ENCODE results near the gene DCTPP1.
"Not testable (repeated sequence)": the region's sequence is repeated elsewhere in the genome, so short reads cannot be mapped to it uniquely, and the experiment has no call there.

Gene DCTPP1

DNA sequence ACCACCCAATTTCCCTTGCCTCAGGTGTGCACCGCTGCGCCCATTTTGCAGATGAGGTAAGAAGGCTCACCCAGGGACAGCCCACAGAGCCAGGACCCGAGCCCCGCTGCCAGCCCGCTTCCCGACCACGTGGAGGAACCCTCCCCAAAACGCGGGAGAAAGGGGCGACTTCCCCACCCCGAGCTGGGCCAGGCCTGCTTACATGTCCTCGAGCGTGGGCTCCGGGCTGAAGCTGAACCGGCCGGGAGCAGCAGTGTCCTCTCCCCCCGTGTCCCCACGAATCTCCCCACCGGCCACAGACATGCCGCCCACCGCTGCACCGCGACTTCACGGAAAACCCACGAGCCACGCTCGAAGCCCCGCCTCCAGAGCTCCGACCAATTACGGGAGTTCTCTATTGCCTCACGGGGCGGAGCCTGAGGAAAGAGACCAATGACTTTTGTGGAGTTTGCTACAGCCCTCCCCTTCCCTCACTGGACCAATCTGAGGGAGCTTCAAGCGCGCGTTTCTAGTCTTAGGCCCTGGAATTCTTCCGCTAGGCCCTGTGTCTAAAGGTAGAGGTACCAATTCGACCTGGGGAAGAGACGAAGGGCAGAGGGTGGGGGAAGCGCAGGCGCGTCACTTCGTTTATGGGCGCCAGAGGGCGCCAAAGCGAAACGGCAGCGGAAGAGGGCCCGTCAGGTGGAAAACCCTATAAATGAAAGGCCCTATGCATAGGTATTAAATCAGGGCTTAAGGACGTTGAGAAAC lies at the start of gene DCTPP1:
TSS of gene DCTPP1 (minus strand) at position 353 of the 750 bp plus-strand sequence. CDS start at position 303, 50 bp downstream.
- peak; percentile 96 for DNase-seq
- peak; percentile 98 for ATAC-seq

DNA sequence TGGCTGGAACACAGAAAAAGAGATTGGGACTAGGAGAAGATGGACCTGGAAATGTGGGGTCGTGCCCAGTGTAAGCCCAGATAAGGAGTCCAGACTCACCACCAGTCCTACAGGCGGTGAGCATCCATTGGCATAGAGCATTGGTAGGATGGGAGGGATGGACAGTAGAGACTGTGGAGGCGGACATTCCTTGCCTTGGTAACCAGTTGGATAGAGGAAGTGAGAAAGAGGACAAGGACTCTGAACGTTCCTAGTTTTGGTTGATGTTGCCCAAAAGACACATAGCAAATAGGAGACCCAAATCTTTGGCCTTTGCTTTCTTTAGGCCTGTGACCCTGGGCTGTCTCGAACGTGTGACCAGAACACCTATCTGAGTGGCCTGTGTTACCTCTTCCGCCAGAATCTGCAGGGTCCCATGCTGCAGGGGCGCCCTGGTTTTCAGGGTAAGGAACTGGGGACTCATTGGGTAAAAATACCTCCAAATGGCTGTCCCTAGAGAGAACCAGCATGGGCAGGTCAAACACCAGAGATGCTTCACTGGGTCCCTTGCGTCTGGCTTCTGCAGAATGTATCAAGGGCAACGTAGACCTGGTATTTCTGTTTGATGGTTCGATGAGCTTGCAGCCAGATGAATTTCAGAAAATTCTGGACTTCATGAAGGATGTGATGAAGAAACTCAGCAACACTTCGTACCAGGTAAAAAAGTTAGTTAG lies 49.1 kb upstream of the DCTPP1 start:
- DNase-seq (no peak), ATAC-seq (no peak)

DNA sequence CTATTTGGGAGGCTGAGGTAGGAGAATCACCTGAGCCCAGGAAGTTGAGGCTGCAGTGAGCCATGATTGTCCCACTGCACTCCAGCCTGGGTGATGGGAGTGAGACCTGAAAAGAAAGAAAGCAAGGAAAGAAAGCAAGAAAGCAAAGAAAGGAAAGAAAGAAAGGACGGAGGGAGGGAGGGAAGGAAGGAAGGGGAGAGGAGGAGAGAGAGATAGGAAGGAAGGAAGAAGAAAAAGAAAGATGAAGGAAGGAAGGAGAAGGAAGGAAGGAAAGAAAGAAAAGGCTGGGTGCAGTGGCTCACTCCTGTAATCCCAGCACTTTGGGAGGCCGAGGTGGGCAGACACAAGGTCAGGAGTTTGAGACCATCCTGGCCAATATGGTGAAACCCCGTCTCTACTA lies 47.9 kb upstream of the DCTPP1 start:
- not testable (repeated sequence) for DNase-seq, ATAC-seq

DNA sequence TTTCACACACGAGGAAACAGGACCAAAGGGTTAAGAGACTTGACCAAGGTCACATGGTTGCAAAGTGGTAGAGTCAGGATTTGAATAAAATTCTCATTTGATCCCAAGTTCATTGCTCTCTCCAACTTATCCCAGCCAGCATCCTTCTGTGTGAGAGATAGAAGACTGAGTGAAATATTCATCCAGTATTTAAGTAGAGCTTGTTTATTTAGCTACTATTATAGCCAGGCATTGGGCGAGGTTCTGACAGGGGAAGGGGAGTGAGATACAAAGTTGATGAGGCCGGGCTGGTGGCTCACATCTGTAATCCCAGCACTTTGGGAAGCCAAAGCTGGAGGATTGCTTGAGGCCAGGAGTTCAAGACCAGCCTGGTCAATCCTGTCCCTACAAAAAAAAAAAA lies 47.2 kb upstream of the DCTPP1 start:
- DNase-seq: no peak
- ATAC-seq: no peak

DNA sequence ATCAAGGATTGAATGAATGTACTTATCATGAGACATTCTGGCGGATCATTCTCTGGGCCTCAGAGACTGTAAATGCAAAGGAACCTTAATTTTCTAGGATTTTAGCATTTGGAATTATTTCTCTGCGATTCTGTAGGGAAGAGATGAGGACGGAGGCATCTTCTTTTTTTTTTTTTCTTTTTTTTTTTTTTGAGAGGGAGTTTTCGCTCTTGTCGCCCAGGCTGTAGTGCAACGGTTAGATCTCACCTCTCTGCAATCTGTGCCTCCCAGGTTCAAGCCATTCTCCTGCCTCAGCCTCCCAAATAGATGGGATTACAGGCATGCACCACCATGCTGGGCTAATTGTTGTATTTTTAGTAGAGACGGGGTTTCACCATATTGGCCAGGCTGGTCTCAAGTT lies 44.9 kb upstream of the DCTPP1 start:
- no peak for ATAC-seq
- DNase-seq: no peak

DNA sequence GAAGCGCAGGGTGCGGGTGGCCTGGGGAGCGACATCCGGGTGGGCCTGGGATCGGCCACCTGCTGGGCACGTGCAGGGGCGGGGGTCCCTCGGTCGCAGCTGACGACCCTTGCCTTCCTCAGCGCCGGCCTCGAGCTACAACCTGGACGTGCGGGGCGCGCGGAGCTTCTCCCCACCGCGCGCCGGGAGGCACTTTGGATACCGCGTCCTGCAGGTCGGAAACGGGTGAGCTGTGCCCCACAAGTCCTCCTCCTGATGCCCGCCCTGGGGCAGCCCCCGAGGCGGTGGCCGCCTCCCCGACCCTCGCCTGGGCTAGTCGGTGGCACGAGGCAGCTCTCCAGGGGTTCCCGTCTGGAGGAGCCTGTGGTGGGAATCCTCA lies 44.2 kb upstream of the DCTPP1 start:
- ATAC-seq: no peak

DNA sequence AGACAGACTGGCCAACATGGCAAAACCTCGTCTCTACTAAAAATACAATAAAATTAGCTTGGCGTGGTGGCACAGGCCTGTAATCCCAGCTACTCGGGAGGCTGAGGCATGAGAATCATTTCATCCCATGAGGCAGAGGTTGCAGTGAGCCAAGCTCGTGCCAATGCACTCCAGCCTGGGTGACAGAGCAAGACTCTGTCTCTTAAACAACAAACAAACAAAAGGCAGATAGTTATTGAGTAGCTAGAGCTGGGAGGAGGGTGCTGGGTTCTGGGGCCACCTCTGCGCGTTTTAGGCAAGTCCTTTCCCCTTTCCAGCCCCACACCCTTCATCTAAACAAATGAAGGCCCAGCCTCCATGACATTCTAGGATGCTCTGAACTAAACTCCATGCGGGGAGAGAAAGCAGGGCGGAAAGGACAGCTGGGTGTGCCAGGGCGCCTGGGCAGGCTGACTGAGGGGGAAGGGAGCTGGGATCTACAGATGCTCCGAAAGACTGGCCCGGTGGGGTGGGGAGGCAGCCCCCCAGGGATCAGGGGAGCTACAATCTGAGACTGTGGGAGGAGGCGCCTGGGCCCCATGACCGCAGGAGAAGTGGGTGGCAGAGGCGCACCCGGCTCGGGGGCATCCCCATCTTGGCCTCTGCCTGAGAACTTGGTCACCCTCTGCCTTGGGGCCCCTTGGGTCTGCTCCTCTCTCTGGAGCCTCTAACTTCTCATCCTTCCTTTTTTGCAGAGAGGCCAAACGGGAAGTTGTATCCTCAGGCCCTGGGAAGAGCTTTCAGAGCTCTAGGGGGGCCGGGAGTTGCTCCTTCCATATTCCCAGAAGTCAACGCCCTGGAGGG lies 43.6 kb upstream of the DCTPP1 start:
- ATAC-seq: peak; percentile 58

More for the DNA sequence above, 44.2 kb upstream of the DCTPP1 start:
- no peak for DNase-seq

DNA sequence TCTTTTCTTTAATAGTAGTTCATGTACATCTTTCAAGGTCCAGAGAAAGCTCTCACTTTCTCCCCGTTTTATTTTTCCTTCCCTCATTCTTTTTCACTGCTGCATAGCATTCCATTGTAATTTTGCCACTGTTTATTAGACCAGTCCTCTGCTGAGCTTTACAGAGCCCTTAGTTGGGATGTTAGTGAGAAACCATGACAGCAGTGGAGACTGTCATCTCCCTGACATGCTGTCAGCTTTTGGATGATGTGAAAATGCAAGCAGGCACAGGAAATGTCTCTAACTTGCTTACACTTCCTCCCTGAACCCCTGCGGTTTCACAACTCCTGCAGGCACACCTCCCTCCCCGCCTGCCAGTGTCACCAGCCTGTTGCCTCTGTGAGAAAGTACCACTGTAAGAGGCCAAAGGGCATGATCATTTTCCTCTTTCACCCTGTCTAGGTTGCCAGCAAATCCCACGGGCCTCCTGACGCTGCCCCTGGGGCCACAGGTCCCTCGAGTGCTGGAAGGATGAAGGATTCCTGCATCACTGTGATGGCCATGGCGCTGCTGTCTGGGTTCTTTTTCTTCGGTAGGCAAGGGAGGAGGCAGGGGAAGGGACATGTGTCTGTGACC lies 42.6 kb upstream of the DCTPP1 start, which contains the start of gene ITGAL:
TSS of gene ITGAL (plus strand) at position 415 of the 615 bp plus-strand sequence. CDS start at position 511, 96 bp downstream.
- DNase-seq: peak; percentile 86
- peak; percentile 76 for ATAC-seq

More for the DNA sequence above, 43.6 kb upstream of the DCTPP1 start:
- peak; percentile 83 for DNase-seq

DNA sequence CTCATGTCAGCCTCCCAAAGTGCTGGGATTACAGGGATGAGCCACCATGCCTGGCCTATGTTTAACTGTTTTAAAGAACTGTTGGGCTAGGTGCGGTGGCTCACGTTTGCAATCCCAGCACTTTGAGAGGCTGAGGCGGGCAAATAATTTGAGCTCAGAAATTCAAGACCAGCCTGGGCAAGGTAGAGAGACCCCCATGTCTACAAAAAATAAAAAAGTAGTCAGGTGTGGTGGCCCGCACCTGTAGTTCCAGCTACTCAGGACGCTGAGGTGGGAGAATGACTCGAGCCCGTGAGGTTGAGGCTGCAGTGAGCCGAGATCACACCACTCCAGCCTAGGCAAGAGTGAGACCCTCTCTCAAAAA lies 40.8 kb upstream of the DCTPP1 start:
- DNase-seq (no peak), ATAC-seq (no peak)

DNA sequence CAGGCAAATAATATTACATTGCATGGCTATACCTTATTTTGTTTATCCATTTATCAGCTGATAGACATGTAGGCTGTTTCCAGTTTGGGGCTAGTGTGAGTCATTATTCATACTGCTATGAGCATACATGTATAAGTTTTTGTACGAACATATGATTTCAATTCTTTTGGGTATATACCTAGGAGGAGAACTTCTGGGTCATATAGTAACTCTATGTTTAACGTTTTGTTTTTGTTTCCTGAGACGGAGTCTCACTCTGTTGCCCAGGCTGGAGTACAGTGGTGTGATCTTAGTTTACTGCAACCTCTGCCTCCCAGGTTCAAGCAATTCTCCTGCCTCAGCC lies 40.3 kb upstream of the DCTPP1 start:
- ATAC-seq (no peak), DNase-seq (no peak)

DNA sequence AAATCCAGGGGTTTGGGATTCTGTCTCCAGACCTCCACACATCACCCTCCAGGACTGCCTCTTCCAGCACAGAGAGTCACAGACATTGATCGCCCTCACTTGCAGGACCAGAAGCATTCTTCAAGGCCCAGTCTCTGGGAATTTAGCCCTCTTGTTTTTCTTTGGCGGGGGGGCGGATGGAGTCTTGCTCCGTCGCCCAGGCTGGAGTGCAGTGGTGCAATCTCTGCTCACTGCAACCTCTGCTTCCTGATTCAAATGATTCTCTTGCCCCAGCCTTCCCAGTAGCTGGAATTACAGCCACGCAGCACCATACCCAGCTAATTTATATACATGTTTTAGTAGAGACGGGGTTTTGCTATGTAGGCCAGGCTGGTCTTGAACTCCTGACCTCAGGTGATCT lies 34.2 kb upstream of the DCTPP1 start:
- no peak for ATAC-seq
- no peak for DNase-seq

DNA sequence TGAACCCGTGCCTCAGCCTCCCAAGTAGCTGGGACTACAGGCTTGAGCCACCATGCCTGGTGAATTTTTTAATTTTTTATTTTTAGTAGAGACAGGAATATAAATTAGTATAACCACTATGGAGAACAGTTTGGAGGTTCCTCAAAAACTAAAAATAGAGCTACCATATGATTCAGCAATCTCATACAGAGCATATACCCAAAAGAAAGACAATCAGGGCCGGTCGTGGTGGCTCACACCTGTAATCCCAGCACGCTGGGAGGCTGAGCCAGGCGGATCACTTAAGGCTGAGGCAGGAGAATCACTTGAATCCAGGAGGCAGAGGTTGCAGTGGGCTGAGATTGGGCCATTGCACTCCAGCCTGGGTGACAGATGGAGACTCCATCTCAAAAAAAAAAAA lies 31.6 kb upstream of the DCTPP1 start:
- DNase-seq, ATAC-seq: not testable (repeated sequence)

DNA sequence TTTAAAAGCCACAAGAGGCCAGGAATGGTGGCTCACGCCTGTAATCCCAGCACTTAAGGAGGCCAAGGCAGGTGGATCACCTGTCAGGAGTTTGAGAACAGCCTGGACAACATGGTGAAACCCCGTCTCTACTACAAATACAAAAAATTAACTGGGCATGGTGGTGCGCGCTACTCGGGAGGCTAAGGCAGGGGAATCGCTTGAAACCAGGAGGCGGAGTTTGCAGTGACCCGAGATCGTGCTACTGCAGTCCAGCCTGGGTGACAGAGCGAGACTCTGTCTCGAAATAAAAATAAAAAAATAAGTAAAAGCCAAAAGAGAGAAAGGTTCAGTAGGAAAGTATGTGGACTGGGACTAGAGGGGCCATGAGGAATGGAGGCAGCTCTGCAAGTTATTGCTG lies 29.6 kb upstream of the DCTPP1 start:
- DNase-seq: no peak
- no peak for ATAC-seq

DNA sequence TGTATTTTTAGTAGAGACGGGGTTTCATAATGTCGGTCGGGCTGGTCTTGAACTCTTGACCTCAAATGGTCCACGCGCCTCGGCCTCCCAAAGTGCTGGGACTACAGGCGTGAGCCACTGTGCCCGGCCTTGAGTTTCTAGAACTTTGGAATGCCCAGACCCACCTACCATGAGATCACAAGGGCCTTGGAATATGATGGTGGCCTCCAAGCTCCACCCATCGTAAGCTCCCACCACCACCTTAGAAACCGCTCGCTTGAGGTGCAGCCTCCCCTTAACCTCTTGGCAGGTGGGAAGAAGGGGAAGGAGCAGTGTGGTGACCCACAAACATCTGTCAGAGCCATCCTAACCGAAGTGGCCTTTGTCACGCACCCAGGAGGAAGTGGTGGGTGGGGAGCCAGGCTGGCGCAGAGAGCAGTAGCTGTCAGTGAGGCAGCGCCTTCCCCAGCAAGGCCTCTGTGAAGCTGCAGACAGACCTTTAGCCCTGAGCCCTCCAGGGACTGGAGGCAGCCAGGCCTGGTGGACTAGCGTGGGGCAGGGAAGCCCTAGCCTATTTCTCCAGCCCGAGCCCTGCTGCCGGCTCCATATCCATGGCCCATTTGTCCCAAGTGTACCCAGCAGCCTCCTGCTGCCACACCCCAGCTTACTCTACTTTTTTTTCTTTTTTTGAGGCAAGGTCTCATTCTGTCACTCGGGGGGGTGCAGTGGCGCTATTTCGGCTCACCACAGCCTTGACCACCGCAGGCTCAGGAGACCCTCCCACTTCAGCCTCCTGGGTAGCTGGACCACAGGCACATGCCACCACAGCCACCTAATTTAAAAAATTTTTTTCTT lies 28.9 kb upstream of the DCTPP1 start:
- ATAC-seq (peak; percentile 98), DNase-seq (peak; percentile 90)

DNA sequence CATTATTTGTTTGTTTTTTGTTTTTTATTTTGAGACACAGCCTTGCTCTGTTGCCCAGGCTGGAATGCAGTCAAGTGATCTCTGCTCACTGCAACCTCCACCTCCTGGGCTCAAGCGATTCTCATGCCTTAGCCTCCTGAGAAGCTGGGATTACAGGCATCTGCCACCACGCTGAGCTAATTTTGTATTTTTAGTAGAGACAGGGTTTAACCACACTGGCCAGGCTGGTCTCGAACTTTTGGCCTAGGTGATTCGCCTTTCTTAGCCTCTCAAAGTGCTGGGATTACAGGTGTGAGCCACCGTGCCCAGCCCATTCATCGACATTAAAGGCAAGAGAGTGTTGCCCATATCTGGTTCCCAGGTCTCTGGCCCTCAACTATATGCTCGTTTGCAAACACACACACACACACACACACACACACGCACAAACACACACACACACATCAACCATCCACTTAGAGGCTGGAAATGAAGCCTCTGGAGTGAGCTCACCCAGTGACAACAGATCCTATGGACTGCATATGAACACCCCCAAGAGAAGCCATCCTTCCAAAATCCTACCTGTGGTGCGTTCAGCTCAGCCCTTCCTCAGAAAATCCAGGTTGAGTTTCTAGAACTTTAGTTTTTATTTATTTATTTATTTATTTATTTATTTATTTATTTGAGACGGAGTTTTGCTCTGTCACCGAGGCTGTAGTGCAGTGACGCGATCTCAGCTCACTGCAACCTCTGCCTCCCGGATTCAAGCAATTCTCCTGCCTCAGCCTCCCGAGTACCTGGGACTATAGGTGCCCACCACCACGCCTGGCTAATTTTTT lies 28.1 kb upstream of the DCTPP1 start:
- no peak for ATAC-seq

DNA sequence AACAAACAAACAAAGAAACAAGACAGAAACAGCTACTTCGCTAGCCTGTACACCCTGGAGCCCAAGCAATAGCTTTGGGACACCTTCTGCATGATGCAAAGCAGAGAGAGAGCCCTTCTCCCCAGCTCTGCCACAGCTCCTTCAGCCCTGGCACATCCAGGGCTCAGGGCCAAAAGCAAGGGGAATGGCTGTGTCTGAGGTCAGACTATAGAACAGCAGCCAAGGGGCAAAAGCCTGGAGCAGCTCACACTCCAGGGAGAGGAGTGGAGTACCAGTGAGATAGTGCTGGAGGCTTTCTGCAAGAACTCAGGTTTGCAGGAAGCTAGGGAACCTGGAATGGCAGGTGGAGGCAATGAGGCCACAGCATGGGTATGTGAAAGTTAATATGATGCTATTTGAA lies 27.4 kb upstream of the DCTPP1 start:
- ATAC-seq (no peak), DNase-seq (no peak)

More for the DNA sequence above, 28.1 kb upstream of the DCTPP1 start:
- DNase-seq: no peak

DNA sequence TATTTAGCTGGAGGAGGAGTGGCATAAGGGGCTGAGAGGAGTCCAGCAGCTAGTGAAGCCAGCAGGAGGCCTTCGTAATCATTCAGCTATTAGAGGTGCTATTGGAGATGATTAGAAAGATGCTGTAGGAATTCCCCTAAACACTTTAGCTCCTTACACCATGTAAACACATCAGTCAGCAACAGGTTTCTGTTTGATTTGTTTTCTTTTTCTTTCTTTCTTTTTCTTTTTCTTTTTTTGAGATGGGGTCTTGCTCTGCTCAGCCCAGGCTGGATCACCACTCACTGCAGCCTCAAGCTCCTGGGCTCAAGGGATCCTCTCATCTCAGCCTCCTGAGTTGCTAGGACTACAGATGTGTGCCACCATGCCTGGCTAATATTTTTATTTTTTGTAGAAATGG lies 26.5 kb upstream of the DCTPP1 start:
- no peak for DNase-seq
- no peak for ATAC-seq

DNA sequence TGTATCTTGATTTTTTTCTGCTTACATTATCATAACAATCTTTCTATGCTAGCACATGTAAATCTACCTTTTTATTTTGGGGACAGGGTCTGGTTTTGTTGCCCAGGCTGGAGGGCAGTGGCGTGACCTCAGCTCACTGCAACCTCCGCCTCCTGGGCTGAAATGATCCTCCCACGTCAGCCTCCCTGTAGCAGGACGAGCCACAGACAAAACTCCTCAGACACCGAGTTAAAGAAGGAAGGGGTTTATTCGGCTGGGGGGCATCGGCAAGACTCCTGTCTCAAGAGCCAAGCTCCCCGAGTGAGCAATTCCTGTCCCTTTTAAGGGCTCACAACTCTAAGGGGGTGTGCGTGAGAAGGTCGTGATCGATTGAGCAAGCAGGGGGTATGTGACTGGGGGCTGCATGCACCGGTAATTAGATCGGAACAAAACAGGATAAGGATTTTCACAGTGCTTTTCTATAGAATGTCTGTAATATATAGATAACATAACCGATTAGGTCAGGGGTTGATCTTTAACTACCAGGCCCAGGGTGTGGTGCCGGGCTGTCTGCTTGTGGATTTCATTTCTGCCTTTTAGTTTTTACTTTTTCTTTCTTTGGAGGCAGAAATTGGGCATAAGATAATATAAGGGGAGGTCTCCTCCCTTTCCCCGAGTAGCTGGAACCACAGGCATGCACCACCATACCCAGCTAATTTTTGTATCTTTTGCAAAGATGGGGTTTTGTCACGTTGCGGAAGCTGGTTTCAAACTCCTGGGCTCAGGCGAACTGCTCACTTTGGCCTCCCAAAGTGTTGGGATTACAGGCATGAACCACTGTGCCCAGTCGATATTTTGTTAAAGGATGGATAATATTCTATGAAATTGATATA lies 23.1 kb upstream of the DCTPP1 start:
- not testable (repeated sequence) for DNase-seq, ATAC-seq

DNA sequence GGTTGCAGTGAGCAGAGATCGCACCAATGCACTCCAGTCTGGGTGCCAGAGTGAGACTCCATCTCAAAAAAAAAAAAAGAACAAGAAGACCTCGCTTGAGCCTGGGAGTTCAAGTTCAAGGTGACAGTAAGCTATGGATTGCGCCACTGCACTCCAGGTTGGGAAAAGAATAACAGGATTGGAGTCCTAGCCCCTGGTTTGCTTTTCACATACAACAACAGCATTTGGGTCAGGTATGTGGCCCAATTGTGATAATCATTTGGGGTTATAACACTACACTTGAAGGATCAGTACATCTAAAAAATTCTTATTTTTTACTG lies 19.2 kb upstream of the DCTPP1 start:
- DNase-seq (no peak), ATAC-seq (no peak)

All from stimulated activated naive CD8-positive, alpha-beta T cell treated with anti-CD3 and anti-CD28 coated beads, Interleukin-15, Interleukin-2, amounts not matched to agents 100 U/mL and 50 U/mL, for 24 hours (primary cell).